DMS114 treated with DMSO at 0.1 percent for 48 hours (cell line): ENCODE data around the gene MRPL2.

Experiments
- DNase-seq: peaks from one replicate; lab custom pipeline; 2025; ENCODE audit not compliant: unreplicated experiment; lab: John Stamatoyannopoulos, UW

The MRPL2 gene

DNA sequence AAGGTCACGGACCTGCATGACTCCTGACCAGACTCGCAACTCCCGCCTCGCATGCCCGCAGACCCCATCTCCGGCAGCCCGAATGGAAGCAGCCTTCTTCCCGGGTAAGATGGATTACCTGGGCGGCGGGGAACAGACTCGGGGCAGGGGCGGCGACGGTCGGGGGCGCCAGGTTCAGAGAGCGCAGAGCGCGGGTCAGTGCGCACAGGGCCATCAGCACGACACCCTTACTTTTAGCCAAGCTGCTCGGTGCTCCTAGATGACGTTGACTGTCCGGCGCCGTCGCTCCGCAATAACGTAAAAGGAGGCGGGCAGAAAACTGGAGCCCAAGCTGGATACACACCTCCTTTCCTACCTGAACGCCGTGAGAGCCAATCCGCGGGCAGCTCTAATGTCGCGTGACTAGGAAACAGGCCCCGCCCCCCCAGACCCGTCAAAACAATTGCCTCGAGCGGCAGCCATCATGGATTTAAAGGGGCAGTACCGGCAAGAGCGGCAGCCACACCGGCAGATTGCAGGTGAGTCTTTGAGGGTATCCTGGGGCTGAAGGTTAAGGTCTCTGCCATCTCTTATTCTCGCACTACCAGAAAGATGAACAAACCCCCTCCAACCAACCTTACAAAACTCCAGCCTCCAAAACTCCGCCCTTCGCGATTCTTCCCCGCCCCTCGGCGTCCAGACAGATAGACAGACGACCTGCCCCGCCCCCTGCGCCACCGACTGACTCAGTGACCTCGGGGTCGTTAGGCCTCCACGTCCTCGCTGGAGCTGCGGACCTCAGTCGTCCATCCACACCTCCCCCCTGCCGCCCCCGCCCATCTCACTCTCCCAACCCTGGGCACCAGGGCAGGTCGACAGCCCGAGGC, at the start of gene MRPL2, which contains the start of gene KLC4:
TSS of gene MRPL2 (minus strand) at position 267 of the 866 bp plus-strand sequence. CDS start at position 214, 53 bp downstream.
TSS of gene KLC4 (plus strand) at position 464 of the 866 bp plus-strand sequence. CDS start 1,705 bp downstream, outside the sequence.
- DNase-seq: peak; percentile 99

DNA sequence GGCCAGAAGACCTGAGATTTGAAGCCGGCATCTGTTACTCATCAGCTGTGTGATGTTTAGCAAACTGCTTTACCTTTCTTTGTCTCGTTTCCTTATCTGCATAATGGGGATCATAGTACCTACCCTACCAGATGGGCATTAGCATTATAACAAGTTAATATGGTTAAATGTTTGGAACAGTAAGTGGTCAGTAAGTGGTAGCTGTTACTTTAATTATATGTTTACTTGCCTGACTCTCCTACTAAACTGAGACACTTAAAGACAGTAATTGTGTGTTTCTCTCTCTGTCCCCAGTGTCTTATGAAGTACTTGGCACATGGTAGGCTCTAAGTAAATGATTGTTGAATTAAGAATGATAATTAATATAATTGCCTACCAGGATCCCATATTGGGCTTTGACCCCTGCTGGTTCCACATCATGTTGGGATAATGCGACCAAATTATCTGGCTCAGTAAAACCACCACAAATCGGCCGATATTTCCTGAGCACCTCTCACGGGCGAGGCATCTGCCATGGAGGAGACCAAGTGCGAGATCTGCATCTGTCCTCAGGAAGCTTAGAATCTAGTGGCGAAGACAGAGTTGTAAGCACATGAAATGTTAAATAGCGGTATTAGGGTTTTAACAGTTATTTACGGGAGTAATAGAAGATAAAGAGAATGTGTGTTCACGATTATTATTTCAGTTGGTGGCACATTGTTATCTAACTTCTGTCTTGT, 48.3 kb upstream of the MRPL2 start:
- DNase-seq: no peak

DNA sequence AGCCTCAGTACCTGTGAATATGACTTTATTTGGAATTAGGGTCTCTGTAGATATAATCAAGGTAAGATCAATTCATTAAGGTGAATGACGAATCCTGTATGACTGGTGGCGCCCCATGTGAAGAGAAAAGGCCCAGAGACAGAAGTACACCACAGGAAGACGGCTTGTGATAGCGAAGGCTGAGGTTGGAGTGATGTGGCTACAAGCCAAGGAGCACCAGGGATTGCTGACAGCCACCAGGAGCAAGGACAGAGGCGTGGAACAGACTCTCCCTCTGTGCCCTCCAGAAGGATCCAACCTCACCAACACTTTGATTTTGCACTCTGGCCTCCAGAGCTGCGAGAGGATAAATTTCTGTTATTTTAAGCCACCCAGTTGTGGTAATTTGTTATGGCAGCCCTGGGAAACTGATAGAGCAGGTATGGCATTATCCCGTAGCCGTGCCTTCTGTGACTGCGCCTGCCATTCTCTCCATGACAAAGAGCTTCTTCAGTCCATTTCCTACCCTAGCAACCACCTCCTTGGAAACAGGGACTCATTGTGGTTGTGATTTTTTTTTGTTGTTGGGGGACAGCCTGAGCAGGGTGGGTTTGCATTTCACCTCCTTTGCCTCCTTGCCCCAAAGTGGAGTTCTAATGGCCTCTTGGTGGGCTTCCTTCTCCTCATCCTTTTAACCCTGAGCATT, 46.4 kb upstream of the MRPL2 start:
- no peak for DNase-seq

DNA sequence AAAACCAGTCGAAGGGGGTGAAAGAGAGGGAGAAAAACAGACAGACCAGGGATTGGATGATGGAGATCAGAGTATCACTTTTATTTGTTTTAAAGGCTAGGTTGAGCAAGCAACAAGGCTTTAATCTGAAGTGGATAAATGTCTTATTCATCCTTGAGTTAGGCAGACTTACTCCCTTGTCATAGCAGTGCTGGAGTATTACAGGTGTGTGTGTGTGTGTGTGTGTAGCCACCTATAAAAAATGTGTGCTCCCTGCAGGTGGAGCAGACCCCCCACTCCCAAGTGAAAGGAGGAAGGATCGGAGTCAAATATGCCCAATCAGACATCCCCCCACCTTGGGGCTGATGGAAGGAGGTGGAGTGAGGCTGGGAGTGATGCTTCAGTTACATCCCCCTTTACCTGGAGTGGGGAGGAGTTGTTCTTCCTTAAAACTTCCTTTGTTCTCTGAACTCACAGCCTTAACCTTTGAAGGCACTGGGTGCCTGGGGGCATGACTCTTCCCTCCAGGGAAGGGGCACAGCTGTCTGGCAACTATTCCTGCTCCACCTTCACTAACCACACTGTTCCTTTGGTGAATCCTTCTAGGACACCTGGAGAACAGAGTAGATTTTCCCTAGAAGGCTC, 44.1 kb upstream of the MRPL2 start:
- DNase-seq: no peak

DNA sequence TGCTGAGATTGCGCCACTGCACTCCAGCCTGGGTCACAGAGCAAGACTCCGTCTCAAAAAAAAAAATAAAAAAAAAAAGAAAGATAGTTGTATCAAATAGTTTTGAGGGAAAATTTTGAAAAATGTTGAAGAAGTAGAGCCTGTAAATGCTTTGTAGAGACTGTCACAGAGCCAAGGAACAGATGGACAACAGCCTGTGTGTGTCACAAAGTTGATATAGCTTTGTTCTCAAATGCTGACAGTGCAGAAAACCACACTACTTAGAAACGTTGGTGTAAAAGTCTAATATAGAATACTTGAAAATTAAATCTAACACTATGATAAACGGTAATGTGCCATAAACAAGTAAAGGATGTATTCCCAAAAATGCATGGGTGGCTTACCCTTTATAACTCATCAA, 42.3 kb upstream of the MRPL2 start:
- DNase-seq: no peak

DNA sequence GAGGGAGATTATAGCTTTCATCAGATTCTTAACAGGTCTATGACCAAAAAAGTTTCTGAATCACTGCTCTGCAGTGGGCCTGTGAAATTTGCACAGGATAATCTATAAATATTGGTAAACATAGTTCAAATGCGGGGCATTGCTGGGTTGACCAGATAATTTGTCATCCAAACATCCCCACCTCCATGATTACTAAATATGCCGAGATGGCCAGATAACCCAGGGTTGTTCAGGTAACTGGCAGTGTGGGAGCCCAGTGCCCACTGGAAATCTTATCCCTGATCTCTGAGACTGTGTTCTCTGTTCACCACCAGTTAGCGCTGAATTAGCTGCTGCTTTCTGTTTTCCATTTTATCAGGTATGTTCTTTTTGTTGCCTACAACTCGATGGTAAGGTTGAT, 38.3 kb upstream of the MRPL2 start:
- DNase-seq: no peak

DNA sequence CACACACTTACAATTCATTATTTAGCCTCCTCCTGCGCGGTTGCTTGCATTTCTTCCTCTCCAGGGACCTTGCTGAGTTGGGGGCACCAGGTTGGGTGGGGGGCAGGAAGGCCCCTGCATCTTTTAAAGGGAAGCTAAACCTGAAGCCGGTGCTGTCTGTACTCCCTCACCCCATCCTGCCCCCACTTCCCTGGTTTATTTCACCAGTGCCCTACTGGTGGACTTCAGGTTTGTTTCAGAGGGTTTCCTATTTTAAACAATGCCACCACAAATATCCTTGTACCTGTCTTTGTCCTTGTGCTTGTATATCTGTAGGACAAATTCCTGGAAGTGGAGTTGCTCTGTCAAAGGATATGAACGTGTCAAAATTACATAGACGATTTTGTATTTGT, 37.9 kb upstream of the MRPL2 start:
- DNase-seq: no peak

DNA sequence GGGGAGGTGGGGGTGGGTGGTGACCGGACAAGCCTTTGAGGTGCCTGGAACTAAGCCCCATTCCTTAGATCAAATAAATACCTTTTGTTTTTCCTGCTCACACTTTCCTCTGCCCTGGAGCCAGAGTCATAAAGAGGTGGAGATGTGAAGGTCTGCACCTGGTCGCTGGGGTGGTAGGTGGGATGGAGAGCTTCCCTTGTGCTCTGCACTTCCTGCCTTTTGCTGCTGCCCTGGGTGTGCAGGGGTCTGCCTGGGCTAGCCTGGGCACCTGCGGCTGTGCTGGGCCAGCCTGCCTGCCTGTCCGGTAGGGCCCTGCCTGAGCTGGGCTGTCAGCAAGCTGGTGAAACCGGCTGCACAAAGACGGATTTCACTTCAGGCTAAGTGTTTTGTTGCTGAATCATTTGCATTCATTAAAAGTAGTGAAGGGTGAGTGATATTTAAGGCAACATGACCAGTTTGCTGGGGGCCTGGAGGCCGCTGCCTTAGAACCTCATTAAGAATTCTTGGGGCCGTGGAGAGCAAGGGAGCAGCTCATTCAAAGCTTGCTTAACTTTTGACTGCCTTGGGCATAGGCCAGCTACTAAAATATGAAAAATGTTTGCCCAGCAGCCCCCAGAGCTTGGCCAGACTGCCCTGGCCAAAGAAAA, 37.3 kb upstream of the MRPL2 start:
- no peak for DNase-seq

DNA sequence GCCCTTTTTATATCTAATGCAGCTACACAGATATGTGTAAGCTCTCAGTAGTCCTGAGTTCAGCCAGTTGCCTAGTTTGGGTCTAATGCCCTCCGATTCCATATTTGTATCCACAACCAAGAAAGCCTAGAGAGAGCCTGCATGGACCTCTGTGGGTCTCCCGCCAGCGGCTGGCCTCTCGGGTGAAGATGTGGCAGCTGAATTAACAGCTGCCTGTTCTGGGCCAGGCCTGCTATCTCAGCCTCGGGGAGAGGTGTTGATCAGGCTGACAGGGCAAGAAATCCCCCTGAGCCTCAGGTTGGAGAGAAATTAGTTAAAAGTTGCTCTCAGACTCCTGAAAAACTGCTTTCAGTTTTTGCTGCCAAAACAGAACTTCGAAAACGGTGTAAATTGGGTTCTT, 36.7 kb upstream of the MRPL2 start:
- no peak for DNase-seq

DNA sequence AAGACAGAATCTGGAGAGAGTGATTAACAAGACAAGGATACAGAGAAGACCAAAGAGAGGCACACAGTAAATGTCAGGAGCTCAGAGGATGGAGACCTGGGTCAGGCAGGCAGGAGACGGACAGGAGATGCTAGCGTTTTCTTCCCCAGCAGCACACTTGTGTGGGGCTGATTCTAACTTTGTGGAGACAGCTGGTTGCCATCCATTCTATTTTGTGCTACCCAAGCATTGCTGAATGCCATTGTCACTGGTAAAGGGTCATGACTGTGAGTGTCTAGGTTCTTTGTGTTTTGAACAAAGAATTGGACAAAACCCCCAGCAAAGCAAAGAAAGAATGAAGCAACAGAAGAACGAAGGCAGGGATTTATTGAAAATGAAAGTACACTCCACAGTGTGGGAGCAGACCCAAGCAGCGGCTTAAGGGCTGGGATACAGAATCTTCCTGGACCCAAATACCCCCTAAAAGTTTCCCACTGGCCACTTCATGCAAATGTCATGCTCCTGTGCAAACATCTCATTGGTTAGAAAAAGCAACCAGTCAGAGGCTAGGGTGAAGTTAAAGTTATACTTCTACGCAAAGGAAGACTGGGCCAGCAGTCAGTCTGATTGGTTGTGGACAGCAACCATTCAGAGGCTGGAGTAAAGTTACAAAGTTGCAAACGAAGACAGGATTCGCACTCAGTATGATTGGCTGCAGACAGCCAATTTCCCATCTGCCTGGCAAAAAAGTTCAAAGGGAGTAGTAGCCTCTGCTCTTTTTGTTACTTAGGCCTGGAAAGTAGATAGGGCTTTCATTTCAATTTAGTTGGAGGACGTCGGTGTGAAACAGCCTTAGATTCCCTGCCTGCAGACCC, 34.4 kb upstream of the MRPL2 start:
- DNase-seq: peak; percentile 33

DNA sequence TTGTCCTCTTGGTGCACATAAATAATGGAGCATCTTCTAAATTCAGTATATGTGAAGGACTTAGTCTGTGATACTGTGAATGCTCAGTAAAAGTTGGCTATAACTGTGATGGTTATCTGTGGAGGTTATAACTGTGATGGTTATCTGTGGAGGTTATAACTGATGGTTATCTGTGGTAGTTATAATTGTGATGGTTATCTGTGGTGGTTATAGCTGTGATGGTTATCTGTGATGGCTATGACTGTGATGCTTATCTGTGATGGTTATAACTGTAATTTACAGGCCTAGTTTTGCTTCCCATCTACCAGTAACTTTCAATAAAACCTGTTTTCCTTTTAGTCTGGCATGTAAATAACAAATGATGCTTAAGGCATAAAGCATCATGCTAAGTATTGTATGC, 33.4 kb upstream of the MRPL2 start:
- DNase-seq: no peak

DNA sequence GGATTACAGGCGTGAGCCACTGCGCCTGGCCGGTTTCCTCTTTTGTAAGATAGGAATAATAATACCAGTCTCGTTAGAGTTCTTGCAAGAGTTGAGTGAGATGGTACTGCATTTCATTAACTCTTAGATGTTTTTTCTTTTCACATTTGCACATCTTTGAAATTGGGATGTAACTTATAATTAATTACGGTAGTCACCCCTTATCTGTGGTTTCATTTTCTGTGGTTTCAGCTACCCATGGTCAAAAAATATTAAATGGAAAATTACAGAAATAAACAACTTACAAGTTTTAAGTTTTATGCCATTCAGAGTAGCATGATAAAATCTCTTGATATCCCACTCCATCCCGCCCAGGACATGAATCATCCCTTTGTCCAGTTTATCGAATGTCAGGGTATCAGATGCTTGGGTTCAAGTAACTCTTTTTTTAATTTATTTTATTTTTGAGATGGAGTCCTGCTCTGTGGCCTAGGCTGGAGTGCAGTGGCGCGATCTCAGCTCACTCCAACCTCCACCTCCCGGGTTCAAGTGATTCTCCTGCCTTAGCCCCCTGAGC, 32.3 kb upstream of the MRPL2 start:
- no peak for DNase-seq

DNA sequence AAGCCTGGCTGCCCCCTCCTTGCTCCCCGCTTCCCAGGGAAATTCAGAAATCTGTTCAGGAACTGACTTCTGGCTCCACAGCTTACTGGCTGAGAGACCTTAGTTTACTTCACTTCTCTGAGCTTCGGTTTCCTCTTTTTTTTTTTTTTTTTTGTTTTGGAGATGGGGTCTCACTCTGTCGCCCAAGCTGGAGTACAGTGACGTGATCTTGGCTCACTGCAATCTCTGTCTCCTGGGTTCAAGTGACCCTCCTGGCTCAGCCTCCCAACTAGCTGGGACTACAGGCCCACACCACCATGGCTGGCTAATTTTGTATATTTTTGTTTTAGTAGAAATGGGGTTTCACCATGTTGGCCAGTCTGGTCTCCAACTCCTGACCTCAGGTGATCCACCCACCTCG, 31.8 kb upstream of the MRPL2 start:
- DNase-seq: no peak

DNA sequence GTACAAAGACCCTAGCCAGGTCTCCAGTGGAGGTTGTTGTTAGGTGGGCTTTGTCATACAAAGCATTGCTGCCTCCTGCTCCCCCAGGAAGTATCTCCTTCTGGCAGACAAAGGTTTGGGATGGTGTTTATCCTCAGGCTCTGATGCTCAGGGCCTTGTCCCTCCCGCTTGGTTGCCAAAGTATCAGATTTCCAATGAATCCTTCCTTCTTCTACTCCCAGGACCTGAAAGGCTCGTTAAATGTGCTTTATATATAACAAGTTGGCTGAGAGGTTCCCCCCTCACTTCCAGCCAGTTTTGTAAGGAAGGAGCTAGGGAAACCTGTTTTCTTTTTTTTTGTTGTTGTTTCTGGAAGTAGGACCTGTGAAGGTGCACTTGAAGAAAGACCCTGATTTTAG, 31.3 kb upstream of the MRPL2 start:
- DNase-seq: no peak

DNA sequence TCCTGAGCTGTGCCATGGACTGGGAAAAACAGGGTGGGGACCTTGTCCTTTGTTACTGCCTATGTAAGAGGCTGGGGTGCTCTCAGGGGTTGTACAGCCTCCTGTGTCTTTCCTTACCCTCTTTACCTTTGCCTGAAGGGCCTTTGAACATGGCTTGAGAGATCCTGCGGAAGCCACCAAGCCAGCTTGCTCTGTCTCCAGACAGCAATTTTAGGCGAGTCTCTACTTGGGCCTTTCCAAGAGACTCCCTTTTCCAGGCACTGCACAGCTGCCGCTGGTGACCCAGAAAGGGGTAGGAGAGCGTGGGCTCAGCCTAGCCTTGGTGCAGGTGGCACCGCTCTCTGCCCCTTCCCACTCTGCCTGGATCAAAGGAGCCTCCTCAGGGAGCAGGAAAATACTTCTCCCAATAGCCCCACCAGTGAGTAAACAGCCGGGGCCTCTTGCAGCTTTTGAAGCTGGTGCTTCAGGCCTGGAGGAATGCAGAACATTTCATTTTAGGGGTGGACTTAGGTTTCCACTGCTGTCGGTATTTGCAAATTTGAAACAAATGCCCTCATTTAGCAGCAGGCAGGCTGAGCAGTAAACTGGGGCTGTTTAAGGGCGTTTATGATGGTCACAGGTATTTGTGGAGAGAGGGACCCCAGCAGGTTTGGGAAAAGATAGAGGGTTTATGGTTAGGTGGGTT, 30.8 kb upstream of the MRPL2 start:
- DNase-seq: no peak

DNA sequence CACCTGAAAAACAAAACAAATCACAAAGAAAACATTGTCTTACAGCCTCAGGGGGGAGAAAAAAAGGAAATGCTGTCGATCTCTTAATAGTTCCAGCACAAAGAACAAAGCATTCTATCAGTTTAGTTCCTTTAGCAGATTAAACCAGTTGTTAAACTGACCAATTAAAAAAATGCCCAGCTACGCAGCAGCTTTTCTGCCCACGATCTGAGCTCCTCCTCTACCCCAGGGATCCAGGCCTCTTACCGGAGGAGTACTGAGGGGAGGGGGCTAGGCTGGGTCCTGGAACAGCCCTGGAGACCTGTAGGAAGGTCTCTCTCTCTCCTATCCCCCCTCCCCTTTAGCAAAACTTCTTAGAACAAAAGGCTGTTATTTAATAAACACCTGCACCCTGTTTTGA, 30.2 kb upstream of the MRPL2 start:
- DNase-seq: no peak

DNA sequence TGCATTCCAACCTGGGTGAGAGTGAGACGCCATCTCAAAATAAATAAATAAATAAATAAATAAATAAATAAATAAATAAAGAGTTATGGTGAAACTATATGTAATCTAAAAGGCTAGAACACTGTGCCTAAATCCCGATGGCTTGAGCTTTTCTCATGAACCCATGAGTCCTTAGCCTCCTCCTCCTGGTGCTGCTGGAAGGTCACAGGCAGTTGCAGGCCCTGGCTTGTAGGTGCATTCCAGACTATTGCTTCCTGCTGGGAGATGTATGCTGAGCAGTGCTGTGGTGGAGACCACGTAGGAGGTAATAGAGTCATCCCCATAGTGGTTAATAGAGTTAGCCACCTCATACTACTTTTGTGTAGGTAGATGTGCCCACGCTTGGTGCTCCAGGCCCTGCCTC, 29.4 kb upstream of the MRPL2 start:
- no peak for DNase-seq

DNA sequence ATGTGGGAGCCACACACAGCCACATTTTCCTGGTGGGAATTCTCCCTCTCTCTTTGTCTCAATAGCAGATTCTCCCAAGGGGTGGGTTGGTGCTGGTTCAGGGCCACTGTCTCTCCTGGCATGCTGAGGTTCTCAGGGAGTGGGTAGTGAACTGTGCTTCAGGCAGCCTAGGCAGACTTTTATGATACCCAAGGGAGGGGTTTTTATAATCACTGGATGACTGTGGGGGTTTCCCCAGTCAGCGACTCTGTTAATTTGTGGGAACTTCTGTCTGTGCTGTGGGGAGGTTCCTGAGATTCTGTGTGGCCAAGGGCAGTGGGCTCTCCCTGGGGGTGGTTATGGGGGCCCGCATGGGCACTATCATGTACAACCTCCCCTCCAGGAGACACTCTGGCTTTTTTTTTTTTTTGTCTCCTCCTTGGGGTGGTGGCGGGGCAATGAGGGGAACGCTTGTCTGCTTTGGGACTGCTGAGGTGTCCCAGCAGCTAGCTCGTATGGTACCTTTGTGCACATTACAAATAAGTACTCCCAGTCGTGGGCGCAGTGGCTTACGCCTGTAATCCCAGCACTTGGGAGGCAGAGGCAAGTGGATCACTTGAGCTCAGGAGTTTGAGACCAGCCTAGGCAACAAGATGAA, 26.9 kb upstream of the MRPL2 start:
- DNase-seq: no peak
